Memory B cell (primary cell): ENCODE measurements around the gene TMIGD3.

Experiments used
- ATAC-seq: fragments of 150-1000 bp; cut with Tn5 transposase; 2 replicates; pipeline ENCODE4 v1.10.0; 2021; ENCODE audit warnings: low read depth, mild to moderate bottlenecking, moderate library complexity
- DNase-seq, 2 donors: peaks; one replicate each; pipeline ENCODE4 v3.0.0; 2022; ENCODE audit warnings: low spot score in 2 of 2
- H3K27ac Mint-ChIP-seq: one replicate; pipeline ENCODE4 v1.8.0; 2022; ENCODE audit warnings: mild to moderate bottlenecking, moderate library complexity, mixed read lengths
- H3K27me3 Mint-ChIP-seq: one replicate; pipeline ENCODE4 v1.8.0; 2022; ENCODE audit warnings: mixed read lengths
- H3K36me3 Mint-ChIP-seq: one replicate; pipeline ENCODE4 v1.8.0; 2022; ENCODE audit warnings: mild to moderate bottlenecking, mixed read lengths
- H3K4me1 Mint-ChIP-seq: one replicate; pipeline ENCODE4 v1.8.0; 2022; ENCODE audit warnings: mixed read lengths
- H3K4me3 Mint-ChIP-seq: one replicate; pipeline ENCODE4 v1.8.0; 2022; ENCODE audit warnings: mild to moderate bottlenecking, moderate library complexity, mixed read lengths
- H3K9me3 Mint-ChIP-seq: one replicate; pipeline ENCODE4 v1.8.0; 2022; ENCODE audit warnings: mixed read lengths

The TMIGD3 gene

GRCh38 chr1:111515291-111516004 is 12.0 kb upstream of the TMIGD3 start:
- H3K36me3 Mint-ChIP-seq: no peaks in the 10 kb centered on the region
- H3K27me3 Mint-ChIP-seq: no peaks in the 10 kb centered on the region
- DNase-seq: no peak
- peak overlapping the region; percentile 88 for H3K4me3 Mint-ChIP-seq
- peak; percentile 31 for ATAC-seq
- H3K4me1 Mint-ChIP-seq: peaks cover 28% of the 10 kb centered on the region
- no peaks in the 10 kb centered on the region for H3K9me3 Mint-ChIP-seq
- H3K27ac Mint-ChIP-seq: peak overlapping the region; percentile 90

- Mint-ChIP-seq H3K9me3 (no peaks in the 10 kb centered on the region), H3K27me3 (no peaks in the 10 kb centered on the region), H3K27ac (no peak overlapping the region), H3K36me3 (no peaks in the 10 kb centered on the region), H3K4me3 (no peak overlapping the region), H3K4me1 (peaks cover 29% of the 10 kb centered on the region)
- no peak for DNase-seq
- no peak for ATAC-seq
Measured at GRCh38 chr1:111513410-111514020, 10.1 kb upstream of the TMIGD3 start.

- Mint-ChIP-seq H3K36me3 (no peaks in the 10 kb centered on the region), H3K9me3 (no peaks in the 10 kb centered on the region), H3K27me3 (no peaks in the 10 kb centered on the region), H3K4me1 (peaks cover 31% of the 10 kb centered on the region), H3K27ac (no peak overlapping the region), H3K4me3 (no peak overlapping the region)
- DNase-seq: no peak
- no peak for ATAC-seq
Measured at GRCh38 chr1:111512931-111513330, 9.5 kb upstream of the TMIGD3 start.

- no peaks in the 10 kb centered on the region for H3K36me3 Mint-ChIP-seq
- DNase-seq: no peak
- no peaks in the 10 kb centered on the region for H3K27me3 Mint-ChIP-seq
- no peak overlapping the region for H3K4me3 Mint-ChIP-seq
- peaks cover 29% of the 10 kb centered on the region for H3K4me1 Mint-ChIP-seq
- no peak for ATAC-seq
- no peaks in the 10 kb centered on the region for H3K9me3 Mint-ChIP-seq
- H3K27ac Mint-ChIP-seq: no peak overlapping the region
Measured at GRCh38 chr1:111512132-111512889, 8.9 kb upstream of the TMIGD3 start.

GRCh38 chr1:111511370-111511769 is 7.9 kb upstream of the TMIGD3 start:
- H3K36me3 Mint-ChIP-seq: no peaks in the 10 kb centered on the region
- H3K27ac Mint-ChIP-seq: no peak overlapping the region
- peaks cover 25% of the 10 kb centered on the region for H3K4me1 Mint-ChIP-seq
- ATAC-seq (no peak), DNase-seq (no peak)
- H3K4me3 Mint-ChIP-seq: no peak overlapping the region
- no peaks in the 10 kb centered on the region for H3K9me3 Mint-ChIP-seq
- no peaks in the 10 kb centered on the region for H3K27me3 Mint-ChIP-seq

- Mint-ChIP-seq H3K27me3 (no peaks in the 10 kb centered on the region), H3K27ac (no peak overlapping the region), H3K9me3 (no peaks in the 10 kb centered on the region), H3K4me3 (no peak overlapping the region), H3K4me1 (peaks cover 27% of the 10 kb centered on the region), H3K36me3 (no peaks in the 10 kb centered on the region)
- no peak for DNase-seq
- no peak for ATAC-seq
Measured at GRCh38 chr1:111509997-111510375, 6.6 kb upstream of the TMIGD3 start.

GRCh38 chr1:111507411-111508201 is 4.2 kb upstream of the TMIGD3 start:
- H3K27me3 Mint-ChIP-seq: no peaks in the 10 kb centered on the region
- peak overlapping the region; percentile 85 for H3K4me3 Mint-ChIP-seq
- H3K9me3 Mint-ChIP-seq: no peaks in the 10 kb centered on the region
- peak; percentile 73 for DNase-seq
- H3K36me3 Mint-ChIP-seq: no peaks in the 10 kb centered on the region
- peak overlapping the region; percentile 49 for H3K27ac Mint-ChIP-seq
- ATAC-seq: peak; percentile 74
- H3K4me1 Mint-ChIP-seq: peaks cover 36% of the 10 kb centered on the region

GRCh38 chr1:111506561-111506960 is 3.1 kb upstream of the TMIGD3 start:
- H3K27ac Mint-ChIP-seq: peak overlapping the region; percentile 86
- DNase-seq (no peak), ATAC-seq (no peak)
- H3K36me3 Mint-ChIP-seq: no peaks in the 10 kb centered on the region
- no peaks in the 10 kb centered on the region for H3K27me3 Mint-ChIP-seq
- no peak overlapping the region for H3K4me3 Mint-ChIP-seq
- peaks cover 36% of the 10 kb centered on the region for H3K4me1 Mint-ChIP-seq
- H3K9me3 Mint-ChIP-seq: no peaks in the 10 kb centered on the region

- H3K27me3 Mint-ChIP-seq: no peaks in the 10 kb centered on the region
- peak; percentile 61 for ATAC-seq
- H3K36me3 Mint-ChIP-seq: no peaks in the 10 kb centered on the region
- H3K27ac Mint-ChIP-seq: peak overlapping the region; percentile 86
- peak; percentile 51 to 60 for DNase-seq
- H3K4me1 Mint-ChIP-seq: peaks cover 36% of the 10 kb centered on the region
- no peaks in the 10 kb centered on the region for H3K9me3 Mint-ChIP-seq
- peak overlapping the region; percentile 40 for H3K4me3 Mint-ChIP-seq
Measured at GRCh38 chr1:111505641-111506119, 2.2 kb upstream of the TMIGD3 start.

GRCh38 chr1:111504097-111504496 is 664 bp upstream of the TMIGD3 start:
- Mint-ChIP-seq H3K9me3 (no peaks in the 10 kb centered on the region), H3K36me3 (no peaks in the 10 kb centered on the region), H3K4me1 (peaks cover 31% of the 10 kb centered on the region), H3K4me3 (no peak overlapping the region), H3K27ac (peak overlapping the region; percentile 72), H3K27me3 (no peaks in the 10 kb centered on the region)
- DNase-seq: no peak
- no peak for ATAC-seq

GRCh38 chr1:111501645-111502044 is 1.8 kb downstream of the TMIGD3 start:
- peaks cover 35% of the 10 kb centered on the region for H3K4me1 Mint-ChIP-seq
- H3K4me3 Mint-ChIP-seq: no peak overlapping the region
- ATAC-seq (no peak), DNase-seq (no peak)
- no peak overlapping the region for H3K27ac Mint-ChIP-seq
- H3K27me3 Mint-ChIP-seq: no peaks in the 10 kb centered on the region
- peaks cover 1% of the 10 kb centered on the region for H3K9me3 Mint-ChIP-seq
- peaks cover under 1% of the 10 kb centered on the region for H3K36me3 Mint-ChIP-seq

- DNase-seq (no peak), ATAC-seq (no peak)
- peaks cover 7% of the 10 kb centered on the region for H3K9me3 Mint-ChIP-seq
- peak overlapping the region; percentile 22 for H3K27ac Mint-ChIP-seq
- peaks cover 8% of the 10 kb centered on the region for H3K36me3 Mint-ChIP-seq
- no peak overlapping the region for H3K4me3 Mint-ChIP-seq
- H3K4me1 Mint-ChIP-seq: peaks cover 20% of the 10 kb centered on the region
- H3K27me3 Mint-ChIP-seq: no peaks in the 10 kb centered on the region
Measured at GRCh38 chr1:111499026-111499785, 4.2 kb downstream of the TMIGD3 start.

- H3K27me3 Mint-ChIP-seq: no peaks in the 10 kb centered on the region
- no peak overlapping the region for H3K27ac Mint-ChIP-seq
- H3K4me3 Mint-ChIP-seq: no peak overlapping the region
- H3K9me3 Mint-ChIP-seq: peaks cover 7% of the 10 kb centered on the region
- peaks cover 10% of the 10 kb centered on the region for H3K4me1 Mint-ChIP-seq
- ATAC-seq: peak; percentile 83
- no peak for DNase-seq
- peaks cover 8% of the 10 kb centered on the region for H3K36me3 Mint-ChIP-seq
Measured at GRCh38 chr1:111497592-111497991, 5.8 kb downstream of the TMIGD3 start.
